ENCODE measurements around the gene TNS1.

TNS1 gene

GRCh38 chr2:217798191-217798590, 204.6 kb downstream of the TNS1 start:
- no peak for DNase-seq (ENCODE audit: low read depth, low spot score)
- Histone ChIP-seq H3K9me3 (ENCODE audit: low read depth, low read length) (no peaks in the 10 kb centered on the region), H3K36me3 (ENCODE audit: insufficient read depth, low read length) (no peaks in the 10 kb centered on the region; the same call in 1 of the 2 replicates), H3K4me3 (no peak overlapping the region), H3K9ac (ENCODE audit: insufficient read length) (no peak overlapping the region), H3K27ac (no peak overlapping the region)
- no peak for TF ChIP-seq FOXP2 (optimal IDR thresholded peaks at IDR 0.05; ENCODE audit: control extremely low read depth, extremely low read length, insufficient read depth)
- no peak for TF ChIP-seq EZH2 (IDR thresholded peaks at IDR 0.05)
- TF ChIP-seq POLR2AphosphoS5 (IDR thresholded peaks at IDR 0.05; ENCODE audit: borderline replicate concordance, low read depth, low read length) = no peak

GRCh38 chr2:217797661-217798069, 205.1 kb downstream of the TNS1 start:
- no peak for DNase-seq (ENCODE audit: low read depth, low spot score)
- no peak overlapping the region for H3K27ac ChIP-seq
- H3K9ac ChIP-seq (ENCODE audit: insufficient read length) = no peak overlapping the region
- no peaks in the 10 kb centered on the region; the same call in 1 of the 2 replicates for H3K36me3 ChIP-seq (ENCODE audit: insufficient read depth, low read length)
- no peak overlapping the region for H3K4me3 ChIP-seq
- TF ChIP-seq FOXP2 (optimal IDR thresholded peaks at IDR 0.05; ENCODE audit: control extremely low read depth, extremely low read length, insufficient read depth) = no peak
- no peak for TF ChIP-seq POLR2AphosphoS5 (IDR thresholded peaks at IDR 0.05; ENCODE audit: borderline replicate concordance, low read depth, low read length)
- no peak for TF ChIP-seq EZH2 (IDR thresholded peaks at IDR 0.05)
- H3K9me3 ChIP-seq (ENCODE audit: low read depth, low read length) = no peaks in the 10 kb centered on the region

GRCh38 chr2:217797165-217797564, 205.6 kb downstream of the TNS1 start:
- H3K4me3 ChIP-seq = no peak overlapping the region
- H3K9ac ChIP-seq (ENCODE audit: insufficient read length) = no peak overlapping the region
- no peak overlapping the region for H3K27ac ChIP-seq
- H3K9me3 ChIP-seq (ENCODE audit: low read depth, low read length) = no peaks in the 10 kb centered on the region
- TF ChIP-seq FOXP2 (optimal IDR thresholded peaks at IDR 0.05; ENCODE audit: control extremely low read depth, extremely low read length, insufficient read depth) (no peak), POLR2AphosphoS5 (IDR thresholded peaks at IDR 0.05; ENCODE audit: borderline replicate concordance, low read depth, low read length) (no peak), EZH2 (IDR thresholded peaks at IDR 0.05) (no peak)
- H3K36me3 ChIP-seq (ENCODE audit: insufficient read depth, low read length) = no peaks in the 10 kb centered on the region; the same call in 1 of the 2 replicates
- no peak for DNase-seq (ENCODE audit: low read depth, low spot score)

GRCh38 chr2:217795706-217796465, 206.9 kb downstream of the TNS1 start:
- Histone ChIP-seq H3K4me3 (no peak overlapping the region), H3K27ac (no peak overlapping the region), H3K9ac (ENCODE audit: insufficient read length) (no peak overlapping the region), H3K36me3 (ENCODE audit: insufficient read depth, low read length) (no peaks in the 10 kb centered on the region), H3K9me3 (ENCODE audit: low read depth, low read length) (no peaks in the 10 kb centered on the region)
- TF ChIP-seq FOXP2 (optimal IDR thresholded peaks at IDR 0.05; ENCODE audit: control extremely low read depth, extremely low read length, insufficient read depth) (no peak), EZH2 (IDR thresholded peaks at IDR 0.05) (no peak), POLR2AphosphoS5 (IDR thresholded peaks at IDR 0.05; ENCODE audit: borderline replicate concordance, low read depth, low read length) (no peak; the same call in 1 of the 2 replicates)
- no peak for DNase-seq (ENCODE audit: low read depth, low spot score)

GRCh38 chr2:217795067-217795466, 207.7 kb downstream of the TNS1 start:
- H3K4me3 ChIP-seq = no peak overlapping the region
- no peaks in the 10 kb centered on the region for H3K36me3 ChIP-seq (ENCODE audit: insufficient read depth, low read length)
- no peaks in the 10 kb centered on the region for H3K9me3 ChIP-seq (ENCODE audit: low read depth, low read length)
- H3K9ac ChIP-seq (ENCODE audit: insufficient read length) = no peak overlapping the region
- TF ChIP-seq EZH2 (IDR thresholded peaks at IDR 0.05) (no peak), FOXP2 (optimal IDR thresholded peaks at IDR 0.05; ENCODE audit: control extremely low read depth, extremely low read length, insufficient read depth) (no peak), POLR2AphosphoS5 (IDR thresholded peaks at IDR 0.05; ENCODE audit: borderline replicate concordance, low read depth, low read length) (peak; percentile 41; the same call in 1 of the 2 replicates)
- no peak overlapping the region for H3K27ac ChIP-seq
- no peak for DNase-seq (ENCODE audit: low read depth, low spot score)

- Histone ChIP-seq H3K9me3 (ENCODE audit: low read depth, low read length) (no peaks in the 10 kb centered on the region), H3K27ac (no peak overlapping the region), H3K4me3 (no peak overlapping the region), H3K9ac (ENCODE audit: insufficient read length) (no peak overlapping the region), H3K36me3 (ENCODE audit: insufficient read depth, low read length) (no peaks in the 10 kb centered on the region)
- TF ChIP-seq FOXP2 (optimal IDR thresholded peaks at IDR 0.05; ENCODE audit: control extremely low read depth, extremely low read length, insufficient read depth) = no peak
- no peak for TF ChIP-seq POLR2AphosphoS5 (IDR thresholded peaks at IDR 0.05; ENCODE audit: borderline replicate concordance, low read depth, low read length)
- TF ChIP-seq EZH2 (IDR thresholded peaks at IDR 0.05) = no peak
- no peak for DNase-seq (ENCODE audit: low read depth, low spot score)
Observed at GRCh38 chr2:217794133-217794986, 208.4 kb downstream of the TNS1 start.

GRCh38 chr2:217793566-217794132, 209.1 kb downstream of the TNS1 start:
- TF ChIP-seq EZH2 (IDR thresholded peaks at IDR 0.05) (no peak), POLR2AphosphoS5 (IDR thresholded peaks at IDR 0.05; ENCODE audit: borderline replicate concordance, low read depth, low read length) (no peak)
- DNase-seq (ENCODE audit: low read depth, low spot score) = no peak
- H3K27ac ChIP-seq = no peak overlapping the region

More at GRCh38 chr2:217793566-217794132, 209.1 kb downstream of the TNS1 start:
- Histone ChIP-seq H3K9me3 (ENCODE audit: low read depth, low read length) (no peaks in the 10 kb centered on the region), H3K9ac (ENCODE audit: insufficient read length) (no peak overlapping the region), H3K36me3 (ENCODE audit: insufficient read depth, low read length) (no peaks in the 10 kb centered on the region), H3K4me3 (no peak overlapping the region)

Measured in SK-N-MC (cell line).